DOHH2 (cell line): Measurements from ENCODE around the gene USP13.

ENCODE experiments used
- H3F3A ChIP-seq: fragments of 200-600 bp; sonication (generic), shearing (Covaris generic); 2 replicates; pipeline ENCODE4 v1.6.0; 2016; ENCODE audit warnings: antibody characterized with exemption, mild to moderate bottlenecking; ENCODE audit not compliant: control insufficient read depth, insufficient read depth
- H3K27ac ChIP-seq: fragments of 200-600 bp; sonication (generic); 2 replicates; pipeline ENCODE4 v1.5.1; 2014; ENCODE audit warnings: low read depth, mild to moderate bottlenecking, low read length, moderate library complexity
- H3K27me3 ChIP-seq: fragments of 200-600 bp; sonication (generic); 2 replicates; pipeline ENCODE4 v1.6.1; 2014; ENCODE audit warnings: mild to moderate bottlenecking, low read length, mixed read lengths; ENCODE audit not compliant: control insufficient read depth
- H3K36me3 ChIP-seq: fragments of 200-600 bp; sonication (generic); 2 replicates; pipeline ENCODE4 v1.6.1; 2014; ENCODE audit warnings: mild to moderate bottlenecking, low read length, moderate library complexity, mixed read lengths; ENCODE audit not compliant: control insufficient read depth
- H3K4me1 ChIP-seq: fragments of 200-600 bp; sonication (generic); 2 replicates; pipeline ENCODE4 v1.6.1; 2014; ENCODE audit warnings: mild to moderate bottlenecking, low read length, mixed read lengths; ENCODE audit not compliant: control insufficient read depth
- H3K4me2 ChIP-seq: fragments of 200-600 bp; sonication (generic); 2 replicates; pipeline ENCODE4 v1.6.0; 2014; ENCODE audit warnings: mild to moderate bottlenecking, low read length, moderate library complexity
- H3K4me3 ChIP-seq: fragments of 200-600 bp; sonication (generic); 2 replicates; pipeline ENCODE4 v1.5.1; 2014; ENCODE audit warnings: mild to moderate bottlenecking, low read length, mixed read lengths
- H3K79me2 ChIP-seq: fragments of 200-600 bp; sonication (generic); 2 replicates; pipeline ENCODE4 v1.6.1; 2014; ENCODE audit warnings: mild to moderate bottlenecking, low read length, mixed read lengths; ENCODE audit not compliant: control insufficient read depth
- H3K9me2 ChIP-seq: fragments of 200-600 bp; sonication (generic); replicated peaks from 2 replicates; pipeline ENCODE4 v1.6.1; 2014; ENCODE audit warnings: mild to moderate bottlenecking, low read length, mixed read lengths; ENCODE audit not compliant: control insufficient read depth
- H3K9me3 ChIP-seq: fragments of 200-600 bp; sonication (generic); 2 replicates; pipeline ENCODE4 v1.6.1; 2014; ENCODE audit warnings: antibody characterized with exemption, low read length, mixed read lengths; ENCODE audit not compliant: control insufficient read depth, insufficient read depth
- H4K20me1 ChIP-seq: fragments of 200-600 bp; sonication (generic); 2 replicates; pipeline ENCODE4 v1.6.0; 2014; ENCODE audit warnings: low read depth, mild to moderate bottlenecking, antibody characterized with exemption, low read length, moderate library complexity; ENCODE audit not compliant: control insufficient read depth, insufficient read depth
- CTCF ChIP-seq: fragments of 200-600 bp; sonication (generic); IDR thresholded peaks from one replicate; pipeline ENCODE4 v1.5.1; 2014; ENCODE audit warnings: antibody characterized with exemption, mild to moderate bottlenecking, low read depth, low read length; ENCODE audit not compliant: poor library complexity, severe bottlenecking
- EZH2phosphoT487 ChIP-seq: fragments of 200-600 bp; sonication (generic); IDR thresholded peaks from 2 replicates; pipeline ENCODE4 v1.6.1; 2017; ENCODE audit warnings: borderline replicate concordance, mild to moderate bottlenecking, antibody characterized with exemption, low read length, moderate library complexity, mixed read lengths

The USP13 gene

GRCh38 chr3:179812096-179812382 is 159.2 kb downstream of the USP13 start:
- Histone ChIP-seq H3K9me2 (no peaks in the 10 kb centered on the region), H3K4me2 (peak overlapping the region; percentile 39; the same call in 1 of the 2 replicates), H3K36me3 (no peaks in the 10 kb centered on the region), H3K79me2 (no peaks in the 10 kb centered on the region), H3K4me3 (no peak overlapping the region), H3K4me1 (peaks cover 8% of the 10 kb centered on the region), H3K9me3 (no peaks in the 10 kb centered on the region), H4K20me1 (no peaks in the 10 kb centered on the region), H3K27me3 (no peaks in the 10 kb centered on the region), H3K27ac (no peak overlapping the region), H3F3A (peaks cover 3% of the 10 kb centered on the region; the same call in 1 of the 2 replicates)
- TF ChIP-seq CTCF (no peak), EZH2phosphoT487 (no peak)

GRCh38 chr3:179819379-179819778 is 166.5 kb downstream of the USP13 start:
- H3K4me3 ChIP-seq: no peak overlapping the region
- H4K20me1 ChIP-seq: no peaks in the 10 kb centered on the region
- H3K9me2 ChIP-seq: no peaks in the 10 kb centered on the region
- no peaks in the 10 kb centered on the region for H3K79me2 ChIP-seq
- H3F3A ChIP-seq: no peaks in the 10 kb centered on the region
- TF ChIP-seq EZH2phosphoT487 (no peak), CTCF (no peak)
- no peak overlapping the region for H3K27ac ChIP-seq
- H3K4me1 ChIP-seq: no peaks in the 10 kb centered on the region
- no peaks in the 10 kb centered on the region for H3K9me3 ChIP-seq
- no peaks in the 10 kb centered on the region for H3K36me3 ChIP-seq
- H3K4me2 ChIP-seq: no peak overlapping the region
- H3K27me3 ChIP-seq: peaks cover 20% of the 10 kb centered on the region; the same call in 1 of the 2 replicates

- Histone ChIP-seq H3K27ac (no peak overlapping the region), H3K27me3 (peaks cover 24% of the 10 kb centered on the region; the same call in 1 of the 2 replicates), H3K36me3 (no peaks in the 10 kb centered on the region), H3K9me2 (no peaks in the 10 kb centered on the region), H3K4me3 (no peak overlapping the region), H3K4me1 (no peaks in the 10 kb centered on the region), H3K4me2 (no peak overlapping the region), H3K9me3 (no peaks in the 10 kb centered on the region), H3F3A (no peaks in the 10 kb centered on the region), H4K20me1 (no peaks in the 10 kb centered on the region), H3K79me2 (no peaks in the 10 kb centered on the region)
- TF ChIP-seq CTCF (no peak), EZH2phosphoT487 (no peak)
Observed at GRCh38 chr3:179822296-179822695, 169.5 kb downstream of the USP13 start.
